NCI-H1417 (cell line): ENCODE measurements around the gene NKPD1.

Source experiments
- DNase-seq, 3 experiments: peaks; one replicate each; lab custom pipeline; 2025; lab: John Stamatoyannopoulos, UW

Gene NKPD1

GRCh38 chr19:45154064-45154827 lies 6.5 kb downstream of the NKPD1 start:
- DNase-seq = peak in 2 of 3 experiments; percentile 35 to 43

- peak in 2 of 3 experiments; percentile 81 to 83 for DNase-seq
Observed at GRCh38 chr19:45153339-45154063, 7.3 kb downstream of the NKPD1 start.

- DNase-seq = peak in 2 of 3 experiments; percentile 81 to 82
Observed at GRCh38 chr19:45152504-45153338, 8.1 kb downstream of the NKPD1 start.

- peak in 1 of 3 experiments; percentile 65 for DNase-seq
Observed at GRCh38 chr19:45151821-45152503, 8.8 kb downstream of the NKPD1 start.

- no peak for DNase-seq
Observed at GRCh38 chr19:45151320-45151719, 9.5 kb downstream of the NKPD1 start.

GRCh38 chr19:45150751-45151281 lies 10.0 kb downstream of the NKPD1 start:
- DNase-seq = no peak

- DNase-seq = no peak
Observed at GRCh38 chr19:45150180-45150579, 10.6 kb downstream of the NKPD1 start.

GRCh38 chr19:45149129-45149528 lies 11.7 kb downstream of the NKPD1 start:
- no peak for DNase-seq

- no peak for DNase-seq
Observed at GRCh38 chr19:45147835-45148676, 12.7 kb downstream of the NKPD1 start.

GRCh38 chr19:45146741-45147205 lies 14.0 kb downstream of the NKPD1 start:
- no peak for DNase-seq

- no peak for DNase-seq
Observed at GRCh38 chr19:45146251-45146650, 14.5 kb downstream of the NKPD1 start.

GRCh38 chr19:45145270-45146189 lies 15.3 kb downstream of the NKPD1 start:
- DNase-seq = no peak

- no peak for DNase-seq
Observed at GRCh38 chr19:45144431-45145269, 16.1 kb downstream of the NKPD1 start.

- no peak for DNase-seq
Observed at GRCh38 chr19:45142726-45143110, 18.1 kb downstream of the NKPD1 start.

- DNase-seq = no peak
Observed at GRCh38 chr19:45142016-45142725, 18.6 kb downstream of the NKPD1 start.

- no peak for DNase-seq
Observed at GRCh38 chr19:45141203-45141900, 19.4 kb downstream of the NKPD1 start.

GRCh38 chr19:45140533-45140932 lies 20.2 kb downstream of the NKPD1 start:
- DNase-seq = no peak
